Adrenal gland (tissue), 5 donors: ENCODE data around the gene EIPR1.

Source experiments
- POLR2A ChIP-seq, 2 donors: fragments of 450-650 bp; IDR thresholded peaks; one replicate each; pipeline ENCODE4 v1.6.1; 2017; ENCODE audit warnings: antibody characterized with exemption in 2 of 2, mild to moderate bottlenecking in 2 of 2, moderate library complexity in 1 of 2
- TF ChIP-seq, protein P1 (sequence below), 6 experiments: fragments of 450-650 bp in 4 of 6; fragments of 200-600 bp in 2 of 6; sonication (generic) in 1 of 6; IDR thresholded peaks; 1 replicate in 5 of 6; 2 replicates in 1 of 6; pipeline versions ENCODE4 v1.5.1 to v1.8.0; 2016 to 2021; ENCODE audit warnings: antibody characterized with exemption in 6 of 6, mild to moderate bottlenecking in 2 of 6, moderate library complexity in 1 of 6
- donor health status: DM: no; HTN: no; CAD: no.

GRCh38 chr2:3332133-3332532, 45.5 kb downstream of the EIPR1 start:
- TF ChIP-seq, protein P1, sequence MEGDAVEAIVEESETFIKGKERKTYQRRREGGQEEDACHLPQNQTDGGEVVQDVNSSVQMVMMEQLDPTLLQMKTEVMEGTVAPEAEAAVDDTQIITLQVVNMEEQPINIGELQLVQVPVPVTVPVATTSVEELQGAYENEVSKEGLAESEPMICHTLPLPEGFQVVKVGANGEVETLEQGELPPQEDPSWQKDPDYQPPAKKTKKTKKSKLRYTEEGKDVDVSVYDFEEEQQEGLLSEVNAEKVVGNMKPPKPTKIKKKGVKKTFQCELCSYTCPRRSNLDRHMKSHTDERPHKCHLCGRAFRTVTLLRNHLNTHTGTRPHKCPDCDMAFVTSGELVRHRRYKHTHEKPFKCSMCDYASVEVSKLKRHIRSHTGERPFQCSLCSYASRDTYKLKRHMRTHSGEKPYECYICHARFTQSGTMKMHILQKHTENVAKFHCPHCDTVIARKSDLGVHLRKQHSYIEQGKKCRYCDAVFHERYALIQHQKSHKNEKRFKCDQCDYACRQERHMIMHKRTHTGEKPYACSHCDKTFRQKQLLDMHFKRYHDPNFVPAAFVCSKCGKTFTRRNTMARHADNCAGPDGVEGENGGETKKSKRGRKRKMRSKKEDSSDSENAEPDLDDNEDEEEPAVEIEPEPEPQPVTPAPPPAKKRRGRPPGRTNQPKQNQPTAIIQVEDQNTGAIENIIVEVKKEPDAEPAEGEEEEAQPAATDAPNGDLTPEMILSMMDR (IDR thresholded peaks at IDR 0.05) = no peak
- TF ChIP-seq POLR2A (IDR thresholded peaks at IDR 0.05) = no peak
